Panc1 (cell line): ENCODE data around the gene PAX7. TPM values are rescaled to one million over a fixed set of nuclear protein-coding genes. Genes with fewer than 3 reads are reported as not detected.
"Not testable (repeated sequence)": the region's sequence is repeated elsewhere in the genome, so short reads cannot be mapped to it uniquely, and the experiment has no call there.

ENCODE experiments used
- ATAC-seq: fragments of 200-7000 bp; cut with Tn5 transposase; 2 replicates; pipeline ENCODE4 v1.9.1; 2020; ENCODE audit warnings: mild to moderate bottlenecking, moderate library complexity
- BruUV-seq: library from RNA; stranded (reverse); fragments of 400-500 nt; replicated peaks from 2 replicates; lab custom pipeline; 2021; lab: Mats Ljungman, UMichigan
- CTCF ChIA-PET: fragments of 300-600 bp; sonication (Branson Sonifier 250); formaldehyde crosslinking; loops from one replicate; lab custom pipeline; 2022; ENCODE audit warnings: antibody characterized with exemption; lab: Charles Lee
- POLR2A ChIA-PET: fragments of 300-600 bp; sonication (Branson Sonifier 250); formaldehyde crosslinking; loops from one replicate; lab custom pipeline; 2022; ENCODE audit warnings: antibody characterized with exemption; lab: Charles Lee
- DNase-seq: peaks from one replicate; pipeline ENCODE4 v3.0.0-alpha.2; 2010; ENCODE audit warnings: low read depth, low spot score
- H3K27ac ChIP-seq: 2 replicates; pipeline ENCODE4 v1.5.1; 2011; ENCODE audit warnings: mild to moderate bottlenecking, low read length, inconsistent platforms
- H3K27me3 ChIP-seq: fragments of 200-500 bp; sonication (Bioruptor generic); 2 replicates; pipeline ENCODE4 v1.6.0; 2014; ENCODE audit warnings: low read length, inconsistent platforms; ENCODE audit not compliant: control insufficient read depth, insufficient read depth
- H3K36me3 ChIP-seq: fragments of 200-500 bp; sonication (Bioruptor generic); 2 replicates; pipeline ENCODE4 v1.5.1; 2014; ENCODE audit warnings: inconsistent platforms, mild to moderate bottlenecking, low read length, moderate library complexity; ENCODE audit not compliant: control insufficient read depth, insufficient read depth
- H3K4me1 ChIP-seq: 2 replicates; pipeline ENCODE4 v1.5.1; 2011; ENCODE audit warnings: inconsistent platforms, mild to moderate bottlenecking, low read length, moderate library complexity; ENCODE audit not compliant: control insufficient read depth, insufficient read depth
- H3K4me3 ChIP-seq, 2 experiments: 2 replicates each; pipeline ENCODE4 v1.5.1; 2011 to 2012; ENCODE audit warnings: low read depth in 2 of 2, low read length in 2 of 2, mild to moderate bottlenecking in 2 of 2, inconsistent platforms in 1 of 2, moderate library complexity in 1 of 2
- H3K9me3 ChIP-seq: fragments of 200-500 bp; sonication (Bioruptor generic); 2 replicates; pipeline ENCODE4 v1.5.1; 2014; ENCODE audit warnings: low read depth, mild to moderate bottlenecking, inconsistent platforms, low read length, moderate library complexity; ENCODE audit not compliant: control insufficient read depth, insufficient read depth
- CTCF ChIP-seq: fragments of 450-650 bp; IDR thresholded peaks from 2 replicates; pipeline ENCODE4 v1.5.1; 2017; ENCODE audit warnings: mild to moderate bottlenecking
- POLR2AphosphoS5 ChIP-seq: IDR thresholded peaks from 2 replicates; pipeline ENCODE4 v1.6.1; 2012; ENCODE audit warnings: mild to moderate bottlenecking, low read depth, low read length, moderate library complexity
- REST ChIP-seq, 2 experiments: IDR thresholded peaks; 2 replicates each; pipeline ENCODE4 v1.6.1; 2011 to 2012; ENCODE audit warnings: low read depth in 2 of 2, control low read depth in 1 of 2, low read length in 1 of 2, mild to moderate bottlenecking in 1 of 2, moderate library complexity in 1 of 2; ENCODE audit not compliant: insufficient read depth in 1 of 2
- SIN3A ChIP-seq: IDR thresholded peaks from 2 replicates; pipeline ENCODE4 v1.6.1; 2012; ENCODE audit warnings: low read depth, mild to moderate bottlenecking, low read length, moderate library complexity, borderline replicate concordance; ENCODE audit not compliant: insufficient read depth
- TCF7L2 ChIP-seq: IDR thresholded peaks from 2 replicates; pipeline ENCODE4 v1.6.1; 2011; ENCODE audit warnings: mild to moderate bottlenecking, low read depth, low read length, inconsistent platforms
- in situ Hi-C: cut with HindIII; loops from 2 replicates; pipeline ENCODE4 v1.10.0; 2016; ENCODE audit warnings: low sequenced_read_pairs, low pct_unique_long_range_greater_than_20kb
- intact Hi-C: fragments of 100-400 bp; cut with micrococcal nuclease; formaldehyde crosslinking; loops from one replicate; pipeline ENCODE4 v1.10.0; 2022; ENCODE audit not compliant: unreplicated experiment
- total RNA-seq: library from RNA; stranded (reverse); gene quantifications from one replicate; pipeline ENCODE4 v1.2.1, GENCODE V29; 2021; ENCODE audit not compliant: unreplicated experiment

The PAX7 gene
- total RNA-seq, 1 experiment from 2014 or later = not detected

- Histone ChIP-seq H3K27me3 (peaks cover 17% of the 10 kb centered on the region), H3K4me3 (no peak overlapping the region), H3K36me3 (no peaks in the 10 kb centered on the region), H3K9me3 (no peaks in the 10 kb centered on the region), H3K4me1 (no peaks in the 10 kb centered on the region), H3K27ac (no peak overlapping the region)
- CTCF ChIA-PET = no interaction called here
- intact Hi-C loops (no loop called here), in situ Hi-C loops (no loop called here)
- POLR2A ChIA-PET = no interaction called here
- no peak for DNase-seq
- ATAC-seq = no peak
- TF ChIP-seq SIN3A = no peak
- TF ChIP-seq TCF7L2 = no peak
- TF ChIP-seq POLR2AphosphoS5 = no peak
- no peak for TF ChIP-seq CTCF
- TF ChIP-seq REST (IDR thresholded peaks at IDR 0.05; ENCODE audit: insufficient read depth in 1 of 2, low read depth in 2 of 2, low read length in 1 of 2) = no peak
- BruUV-seq = no TSS peak
These were observed 62.8 kb downstream of the PAX7 start for GRCh38 chr1:18693256-18694098.

- H3K36me3 ChIP-seq, CTCF ChIA-PET, intact Hi-C loops, H3K27ac ChIP-seq, ATAC-seq, POLR2A ChIA-PET, H3K4me1 ChIP-seq, H3K4me3 ChIP-seq, H3K9me3 ChIP-seq, DNase-seq, in situ Hi-C loops, BruUV-seq: not testable (repeated sequence)
- peaks cover 17% of the 10 kb centered on the region for H3K27me3 ChIP-seq
These were observed 63.6 kb downstream of the PAX7 start for GRCh38 chr1:18694289-18694688.

- Histone ChIP-seq H3K27me3 (peaks cover 17% of the 10 kb centered on the region), H3K36me3 (no peaks in the 10 kb centered on the region), H3K9me3 (no peaks in the 10 kb centered on the region), H3K4me1 (no peaks in the 10 kb centered on the region), H3K4me3 (no peak overlapping the region), H3K27ac (no peak overlapping the region)
- ATAC-seq = no peak
- no peak for DNase-seq
- TF ChIP-seq REST (IDR thresholded peaks at IDR 0.05; ENCODE audit: insufficient read depth in 1 of 2, low read depth in 2 of 2, low read length in 1 of 2) (no peak), CTCF (no peak), SIN3A (no peak), TCF7L2 (no peak), POLR2AphosphoS5 (no peak)
- intact Hi-C loops (no loop called here), in situ Hi-C loops (no loop called here)
- ChIA-PET POLR2A (no interaction called here), CTCF (no interaction called here)
- BruUV-seq = no TSS peak
These were observed 66.9 kb downstream of the PAX7 start for GRCh38 chr1:18697541-18697940.
